Hepatocyte (in vitro differentiated cells): ENCODE measurements around the gene TNS3.

Source experiments
- CTCF ChIP-seq: fragments of 200-600 bp; sonication (generic); IDR thresholded peaks from 2 replicates; pipeline ENCODE4 v1.5.1; 2016; ENCODE audit warnings: antibody characterized with exemption, mild to moderate bottlenecking; ENCODE audit not compliant: poor library complexity
- EZH2 ChIP-seq: fragments of 200-600 bp; sonication (generic); IDR thresholded peaks from 2 replicates; pipeline ENCODE4 v1.6.1; 2016; ENCODE audit warnings: antibody characterized with exemption, mild to moderate bottlenecking, borderline replicate concordance

- TF ChIP-seq EZH2: no peak
- no peak for TF ChIP-seq CTCF
These were observed 163.2 kb downstream of the TNS3 start for GRCh38 chr7:47418601-47419309.
